HCEC 1CT (cell line): ENCODE data around the gene LRRC71.

Experiments used
- DNase-seq: peaks from one replicate; pipeline ENCODE4 v3.0.0-alpha.2; 2017

LRRC71 gene

DNA sequence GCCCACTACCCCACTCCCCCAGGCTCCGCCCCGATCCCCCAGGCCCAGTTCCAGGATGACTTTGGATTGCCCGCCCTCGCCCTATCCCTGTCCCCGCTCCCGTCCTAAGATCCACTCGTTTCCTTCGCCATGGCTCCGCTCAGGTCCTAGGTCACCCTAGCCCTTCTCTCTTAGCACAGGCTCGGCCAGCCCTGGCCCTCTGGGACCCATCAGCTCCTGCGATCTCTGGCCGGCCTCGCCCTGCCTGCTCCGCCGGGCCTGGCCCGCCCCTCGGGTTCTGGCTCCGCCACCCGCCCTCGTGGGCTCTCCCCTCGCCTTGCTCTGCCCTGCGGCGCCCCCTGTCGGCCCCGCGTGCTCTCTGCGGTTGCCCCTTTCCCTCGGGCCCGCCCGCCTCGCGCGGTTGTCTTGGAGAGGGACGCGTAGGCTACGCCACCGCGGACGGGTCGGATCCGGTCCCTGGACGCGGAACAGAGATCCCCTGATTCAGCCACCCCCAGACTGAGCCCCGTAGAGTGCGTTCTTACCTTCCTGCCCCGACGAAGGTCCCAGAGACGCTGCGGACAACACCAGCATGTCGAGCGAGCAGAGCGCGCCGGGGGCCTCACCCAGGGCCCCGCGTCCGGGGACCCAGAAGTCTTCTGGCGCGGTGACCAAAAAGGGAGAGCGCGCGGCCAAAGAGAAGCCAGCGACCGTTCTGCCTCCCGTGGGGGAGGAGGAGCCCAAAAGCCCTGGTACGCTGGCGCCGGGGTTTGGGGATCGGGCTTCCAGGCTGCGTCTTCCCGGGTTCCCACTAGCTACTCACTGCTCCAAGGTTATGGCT lies at the start of gene LRRC71:
LRRC71 (plus strand) TSS at position 400 of the 820 bp plus-strand sequence; CDS start at position 572, 172 bp downstream.
- peak; percentile 56 for DNase-seq

DNA sequence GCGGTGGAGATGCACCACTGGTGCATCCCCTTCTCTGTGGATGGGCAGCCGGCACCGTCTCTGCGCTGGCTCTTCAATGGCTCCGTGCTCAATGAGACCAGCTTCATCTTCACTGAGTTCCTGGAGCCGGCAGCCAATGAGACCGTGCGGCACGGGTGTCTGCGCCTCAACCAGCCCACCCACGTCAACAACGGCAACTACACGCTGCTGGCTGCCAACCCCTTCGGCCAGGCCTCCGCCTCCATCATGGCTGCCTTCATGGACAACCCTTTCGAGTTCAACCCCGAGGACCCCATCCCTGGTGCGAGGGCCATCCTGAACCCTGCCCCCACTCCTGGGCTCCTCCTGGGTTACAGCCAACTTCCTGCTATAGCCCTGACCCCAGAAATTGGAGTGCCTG lies 46.8 kb upstream of the LRRC71 start:
- no peak for DNase-seq

DNA sequence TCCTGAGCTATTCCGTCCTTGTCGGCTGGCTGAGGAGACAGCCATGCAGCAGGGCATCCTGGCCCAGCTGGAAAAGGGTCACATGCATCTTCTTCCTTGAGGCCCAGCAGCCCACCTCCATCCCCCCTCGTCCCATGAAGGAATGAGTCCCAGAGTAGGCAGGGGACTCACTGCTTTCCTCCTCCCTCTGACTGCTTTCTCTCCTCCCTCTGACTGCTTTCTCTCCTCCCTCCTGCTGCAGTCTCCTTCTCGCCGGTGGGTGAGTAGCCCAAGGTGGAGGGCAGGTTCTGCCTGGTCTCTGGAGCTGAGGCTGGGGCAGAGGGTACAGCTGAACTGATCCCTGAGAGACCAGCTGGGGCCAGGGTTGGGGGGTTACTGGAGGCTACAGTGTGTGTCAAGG lies 46.3 kb upstream of the LRRC71 start:
- DNase-seq: no peak

DNA sequence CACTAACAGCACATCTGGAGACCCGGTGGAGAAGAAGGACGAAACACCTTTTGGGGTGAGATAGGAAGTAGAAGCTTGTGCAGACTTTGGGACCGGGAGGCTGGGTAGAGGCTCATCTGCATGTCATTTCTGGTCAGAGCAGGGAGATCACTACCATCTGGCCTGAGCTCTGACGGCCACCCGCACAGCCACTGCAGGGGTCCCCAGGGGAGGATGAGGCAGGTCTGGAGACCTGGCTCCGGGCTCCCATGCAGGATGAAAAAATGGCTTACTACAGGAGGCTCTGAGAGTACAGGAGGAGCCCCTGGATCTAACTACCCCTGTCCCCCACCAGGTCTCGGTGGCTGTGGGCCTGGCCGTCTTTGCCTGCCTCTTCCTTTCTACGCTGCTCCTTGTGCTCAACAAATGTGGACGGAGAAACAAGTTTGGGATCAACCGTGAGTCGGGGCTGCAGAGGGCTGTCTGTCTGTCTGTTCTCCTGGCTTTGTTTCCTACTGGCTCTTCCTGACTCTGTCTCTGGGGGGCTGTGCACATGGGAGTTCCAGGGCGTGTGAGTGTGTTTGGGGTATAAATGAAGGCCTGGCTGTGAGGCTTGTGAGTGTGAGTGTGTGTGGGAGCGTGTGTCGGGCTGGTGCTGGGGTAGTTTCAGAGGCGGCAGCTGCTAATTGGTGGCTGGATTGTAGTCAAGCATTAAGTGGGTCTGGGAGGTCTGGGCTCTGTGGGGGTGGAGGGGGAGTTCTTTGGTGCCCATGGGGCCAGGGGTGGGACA lies 45.7 kb upstream of the LRRC71 start:
- no peak for DNase-seq

DNA sequence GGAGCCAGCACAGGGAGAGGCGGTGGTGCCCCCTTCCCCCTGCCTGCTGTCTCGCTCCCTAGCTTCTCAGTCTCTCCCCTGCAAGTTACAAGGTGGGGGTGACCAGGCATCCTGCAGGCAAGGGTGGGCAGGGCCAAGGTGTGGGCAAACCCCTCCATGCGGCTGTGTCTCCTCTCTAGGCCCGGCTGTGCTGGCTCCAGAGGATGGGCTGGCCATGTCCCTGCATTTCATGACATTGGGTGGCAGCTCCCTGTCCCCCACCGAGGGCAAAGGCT lies 45.2 kb upstream of the LRRC71 start:
- no peak for DNase-seq

DNA sequence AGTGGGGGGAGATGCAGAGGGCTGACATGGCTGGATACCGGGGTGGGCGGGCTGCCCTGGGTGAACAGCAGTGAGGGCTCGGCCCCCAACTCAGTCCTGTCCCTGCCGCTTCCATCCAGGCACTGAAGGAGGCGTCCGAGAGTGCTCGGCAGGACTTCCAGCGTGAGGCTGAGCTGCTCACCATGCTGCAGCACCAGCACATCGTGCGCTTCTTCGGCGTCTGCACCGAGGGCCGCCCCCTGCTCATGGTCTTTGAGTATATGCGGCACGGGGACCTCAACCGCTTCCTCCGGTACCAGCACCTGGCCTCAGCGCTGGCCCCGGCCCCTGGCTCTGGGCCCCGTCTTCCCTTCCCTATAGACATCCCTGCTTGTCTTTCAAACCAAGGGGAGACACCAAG lies 44.2 kb upstream of the LRRC71 start:
- no peak for DNase-seq

DNA sequence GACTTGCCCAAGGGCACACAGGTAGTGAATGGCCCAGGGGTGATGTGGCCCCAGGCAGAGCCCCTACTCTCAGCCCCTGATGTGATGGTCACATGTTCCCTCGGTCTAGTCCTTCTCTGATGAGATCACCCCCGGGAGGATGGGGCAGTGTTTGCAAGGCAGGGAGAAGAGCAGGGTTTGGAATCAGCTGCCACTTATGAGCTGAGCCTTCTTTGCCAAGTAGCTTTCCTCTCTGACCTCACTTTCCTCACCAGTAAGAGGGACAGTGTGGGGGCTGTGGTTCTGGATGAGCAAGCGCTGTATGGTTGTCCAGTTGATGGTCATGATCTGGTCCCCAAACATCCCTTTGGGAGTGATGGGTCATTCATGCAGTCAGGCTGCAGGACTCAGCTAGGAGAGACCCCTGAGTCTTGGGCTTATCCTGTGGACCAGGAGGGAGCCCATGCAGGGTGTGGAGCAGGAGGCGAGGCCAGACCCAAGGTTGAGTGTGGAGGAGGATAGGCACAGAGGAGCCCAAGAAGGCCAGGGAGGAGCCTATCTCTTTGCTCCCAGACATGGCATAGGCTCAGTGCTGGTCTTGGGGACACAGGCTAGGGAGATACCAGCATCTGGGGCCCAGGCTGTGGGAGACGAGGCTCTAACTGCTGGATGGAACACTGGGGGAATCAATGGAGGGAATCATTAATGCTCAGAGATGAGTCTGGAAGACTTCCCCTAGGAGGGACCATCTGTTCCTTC lies 42.8 kb upstream of the LRRC71 start:
- DNase-seq: no peak

DNA sequence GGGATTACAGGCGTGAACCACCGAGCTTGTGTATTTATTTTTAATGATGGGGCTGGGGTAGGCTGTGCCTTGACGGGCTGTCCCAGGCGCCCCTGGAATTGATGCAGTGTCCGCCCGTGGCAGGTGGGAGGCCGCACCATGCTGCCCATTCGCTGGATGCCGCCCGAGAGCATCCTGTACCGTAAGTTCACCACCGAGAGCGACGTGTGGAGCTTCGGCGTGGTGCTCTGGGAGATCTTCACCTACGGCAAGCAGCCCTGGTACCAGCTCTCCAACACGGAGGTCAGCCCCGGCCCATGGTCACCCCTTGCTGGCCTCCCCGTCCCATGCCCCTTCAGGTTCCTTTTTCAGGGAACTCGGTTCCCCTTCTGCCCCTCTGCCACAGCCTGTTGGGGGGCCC lies 40.6 kb upstream of the LRRC71 start:
- no peak for DNase-seq

DNA sequence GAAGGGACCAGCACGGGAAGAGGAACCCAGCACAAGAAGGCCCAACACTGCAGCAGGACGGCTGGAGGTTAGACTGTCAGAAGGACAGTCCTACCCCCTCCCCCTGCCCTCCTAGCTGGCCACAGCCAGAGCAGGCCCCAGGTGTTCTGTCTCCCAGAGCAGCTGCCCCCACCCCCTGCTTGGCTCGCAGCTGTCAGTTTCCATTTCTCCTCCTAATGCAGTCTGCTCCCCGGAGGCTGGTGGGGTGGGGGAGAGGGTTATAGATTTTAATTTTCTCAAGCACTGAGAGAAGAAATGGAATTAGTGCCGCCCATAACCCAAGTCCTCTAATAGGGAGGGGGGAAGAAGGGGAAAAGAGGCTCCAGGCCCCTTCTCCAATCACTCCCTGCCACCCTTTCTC lies 40.0 kb upstream of the LRRC71 start:
- no peak for DNase-seq

DNA sequence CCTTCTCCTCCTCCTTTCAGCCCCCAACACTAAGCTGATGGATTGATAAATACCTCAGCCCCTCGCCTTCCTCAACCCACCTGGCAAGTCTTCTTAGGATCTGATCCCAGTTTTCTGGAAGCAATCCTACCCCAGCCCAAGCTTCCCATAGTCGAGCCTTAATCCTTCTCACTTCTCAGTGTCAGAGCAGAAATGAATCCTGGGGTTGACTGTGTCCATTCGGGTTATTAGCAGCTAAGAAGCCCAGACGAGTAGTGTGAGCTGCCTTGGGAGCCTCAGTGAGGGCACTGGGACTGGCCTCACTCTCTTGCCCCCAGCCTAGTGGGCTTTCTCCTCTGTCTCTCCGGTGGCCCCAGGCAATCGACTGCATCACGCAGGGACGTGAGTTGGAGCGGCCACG lies 39.3 kb upstream of the LRRC71 start:
- DNase-seq: no peak

DNA sequence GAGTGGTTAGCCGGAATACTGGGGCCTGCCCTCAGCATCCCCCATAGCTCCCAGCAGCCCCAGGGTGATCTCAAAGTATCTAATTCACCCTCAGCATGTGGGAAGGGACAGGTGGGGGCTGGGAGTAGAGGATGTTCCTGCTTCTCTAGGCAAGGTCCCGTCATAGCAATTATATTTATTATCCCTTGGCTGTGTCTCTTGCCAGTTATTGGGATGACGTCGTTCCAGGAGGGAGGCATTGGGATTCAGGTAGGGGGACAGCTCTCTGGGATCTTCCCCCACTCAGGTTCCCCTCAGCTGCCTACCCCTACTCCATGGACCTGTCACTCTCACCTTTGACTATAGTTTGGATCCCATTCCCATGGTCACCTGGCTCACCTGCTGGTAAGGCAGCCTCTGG lies 38.8 kb upstream of the LRRC71 start:
- no peak for DNase-seq

DNA sequence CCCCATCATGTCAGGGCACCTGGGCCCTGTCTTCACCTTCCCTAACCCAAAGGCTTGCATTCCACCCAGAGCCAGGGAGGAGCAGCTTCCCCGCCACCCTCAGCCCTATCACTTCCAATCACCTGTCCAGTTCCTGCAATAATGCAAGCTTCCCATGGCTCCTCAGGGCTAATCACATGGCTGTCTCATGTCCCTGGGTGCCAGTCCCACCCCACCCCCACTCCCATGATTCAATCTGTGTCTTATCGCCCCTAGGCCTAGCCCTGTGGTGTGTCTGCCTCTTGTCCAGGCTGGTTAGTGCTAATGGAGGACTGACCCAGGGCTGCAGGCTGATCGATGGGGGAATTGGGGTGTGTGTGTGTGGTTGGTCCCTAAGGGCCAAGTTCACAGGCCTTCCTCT lies 37.9 kb upstream of the LRRC71 start:
- DNase-seq: no peak

DNA sequence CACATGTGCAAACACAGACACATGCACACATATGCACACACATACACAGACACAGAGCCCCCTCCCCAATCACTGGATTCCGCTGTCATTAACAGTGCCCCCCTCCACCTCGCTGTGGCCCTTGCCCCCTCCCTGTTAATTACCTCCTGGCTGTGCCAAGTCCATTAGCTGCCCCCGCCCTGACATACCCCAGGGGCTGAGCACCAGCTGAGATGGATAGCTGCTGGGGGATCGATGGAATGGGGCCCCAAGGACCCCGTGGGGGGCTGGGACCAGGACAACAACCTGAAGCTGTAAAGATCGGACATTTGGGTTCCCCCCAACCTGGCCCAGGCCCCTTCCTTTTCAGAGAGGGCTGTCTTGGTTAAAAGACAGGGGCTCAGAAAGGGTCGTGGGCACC lies 36.5 kb upstream of the LRRC71 start:
- no peak for DNase-seq

DNA sequence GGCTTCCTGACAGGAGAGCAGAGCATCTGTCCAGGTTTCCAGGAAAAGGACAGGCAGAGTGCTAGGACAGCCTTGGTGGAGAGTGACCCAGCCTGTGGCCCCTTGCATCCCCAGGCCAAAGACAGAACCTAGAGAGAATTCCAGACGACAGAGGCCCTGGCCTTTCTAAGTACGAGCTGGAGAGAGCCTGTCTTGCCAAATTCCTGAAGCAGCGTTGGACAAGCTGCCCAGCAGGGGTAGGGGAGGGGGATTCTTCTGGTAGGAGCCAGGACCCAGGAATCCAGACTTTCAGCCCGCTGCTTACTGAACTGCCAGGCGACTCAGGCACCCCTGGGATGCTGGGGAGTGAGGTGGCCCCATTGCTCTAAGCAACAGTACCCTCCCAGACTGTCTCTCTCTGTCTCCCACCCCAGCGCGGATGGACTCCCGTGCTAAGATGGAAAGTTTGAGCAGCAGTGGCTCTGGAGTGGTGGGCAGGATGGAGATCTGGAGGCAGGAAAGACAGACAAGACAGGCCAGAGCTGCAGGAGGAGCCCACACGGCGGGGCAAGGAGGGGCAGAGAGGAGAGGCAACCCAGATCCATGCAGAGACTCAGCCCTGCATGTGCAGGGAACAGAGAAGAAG lies 35.8 kb upstream of the LRRC71 start:
- no peak for DNase-seq

DNA sequence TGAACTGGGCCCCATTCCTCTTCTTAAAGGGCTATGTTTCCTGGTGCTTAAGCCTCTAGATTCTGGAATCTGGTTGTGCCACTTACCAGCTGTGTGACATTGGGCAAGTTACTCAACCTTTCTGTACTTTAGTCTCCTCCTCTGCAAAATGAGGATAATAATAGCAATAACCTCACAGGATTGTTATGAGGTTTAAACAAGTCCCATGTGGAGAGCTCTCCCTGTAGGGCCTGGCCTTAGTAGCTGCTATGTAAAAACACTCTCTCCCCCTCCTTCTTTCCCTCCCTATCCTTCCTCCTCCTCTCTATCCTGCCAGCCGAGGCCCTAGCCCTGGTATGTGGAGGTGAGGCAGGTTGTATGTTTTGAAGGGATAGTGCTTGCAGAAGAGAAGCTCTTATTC lies 35.1 kb upstream of the LRRC71 start:
- no peak for DNase-seq

DNA sequence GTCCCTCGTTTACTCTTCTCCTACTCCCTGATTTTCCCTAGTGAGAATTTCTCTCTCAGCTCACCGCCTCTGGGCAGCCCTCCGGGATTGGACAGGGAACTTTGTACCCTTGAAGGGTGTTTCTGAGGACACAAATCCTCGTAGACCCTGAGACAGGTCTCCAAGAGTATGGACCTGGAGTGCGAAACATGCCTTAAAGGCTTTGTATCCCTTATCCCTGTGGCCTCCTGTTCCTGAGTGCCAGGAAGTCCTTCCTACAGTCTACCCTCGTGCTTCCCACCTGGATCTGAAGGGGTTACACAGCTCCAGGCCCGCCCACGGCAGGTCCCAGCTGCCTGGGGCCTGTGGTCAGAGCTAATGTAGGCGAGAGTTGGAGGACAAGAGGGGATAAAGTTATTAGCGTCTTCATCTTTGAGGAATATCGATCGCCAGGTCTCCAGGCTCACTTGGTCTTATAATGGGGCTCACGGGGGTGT lies 34.5 kb upstream of the LRRC71 start:
- DNase-seq: no peak

DNA sequence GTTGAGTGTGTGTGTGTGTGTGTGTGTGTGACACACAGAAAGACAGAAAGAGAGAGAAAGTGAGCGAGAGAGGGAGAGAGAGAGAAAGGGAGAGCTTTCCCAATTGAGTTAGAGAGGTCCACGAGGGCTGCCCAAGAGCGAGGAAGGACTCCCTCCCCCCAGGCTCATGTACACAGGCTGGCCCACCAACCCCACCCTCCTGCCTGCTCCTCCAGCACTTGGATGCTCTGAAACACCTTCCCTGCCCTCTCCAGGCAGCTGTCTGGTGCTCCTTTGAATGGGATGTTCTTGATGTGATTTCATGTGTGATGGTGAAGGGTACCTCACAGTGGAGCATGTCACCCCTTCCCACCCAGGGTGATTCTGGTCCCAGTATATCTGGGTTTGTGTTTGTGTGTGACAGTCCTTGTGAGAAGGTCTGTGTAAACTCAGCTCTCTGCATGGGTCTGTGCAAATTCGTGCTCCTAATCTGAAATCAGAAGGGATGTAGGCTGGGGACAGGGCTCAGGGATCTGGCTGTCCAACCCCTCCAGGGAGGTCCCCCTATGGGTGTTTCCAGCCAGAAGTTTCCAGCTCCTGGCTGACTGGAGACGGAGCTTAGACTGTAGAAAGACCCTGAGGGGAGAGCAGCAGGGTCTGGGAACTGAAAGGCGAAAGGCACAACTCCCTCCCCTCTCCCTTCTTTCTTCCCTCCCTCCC lies 33.7 kb upstream of the LRRC71 start:
- no peak for DNase-seq

DNA sequence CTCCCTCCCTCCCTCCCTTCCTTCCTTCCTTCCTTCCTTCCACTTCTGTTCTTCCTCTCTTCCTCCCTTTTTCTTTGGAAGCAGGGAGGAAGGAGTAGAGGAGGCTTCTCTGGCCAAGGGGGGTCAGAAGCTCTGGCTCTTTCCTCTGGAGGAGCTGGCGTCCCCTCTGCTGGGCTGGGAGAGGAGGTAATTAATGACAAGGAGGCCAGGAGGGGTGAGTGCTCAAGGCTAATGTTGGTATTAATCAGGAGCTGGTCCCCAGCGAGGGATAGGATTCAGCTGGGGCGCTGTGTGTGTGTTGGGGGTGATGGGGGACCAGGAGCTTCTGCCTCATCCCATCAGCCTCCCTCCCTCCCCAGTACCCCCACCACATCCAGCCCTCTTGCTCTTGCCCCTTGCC lies 33.1 kb upstream of the LRRC71 start:
- DNase-seq: no peak

DNA sequence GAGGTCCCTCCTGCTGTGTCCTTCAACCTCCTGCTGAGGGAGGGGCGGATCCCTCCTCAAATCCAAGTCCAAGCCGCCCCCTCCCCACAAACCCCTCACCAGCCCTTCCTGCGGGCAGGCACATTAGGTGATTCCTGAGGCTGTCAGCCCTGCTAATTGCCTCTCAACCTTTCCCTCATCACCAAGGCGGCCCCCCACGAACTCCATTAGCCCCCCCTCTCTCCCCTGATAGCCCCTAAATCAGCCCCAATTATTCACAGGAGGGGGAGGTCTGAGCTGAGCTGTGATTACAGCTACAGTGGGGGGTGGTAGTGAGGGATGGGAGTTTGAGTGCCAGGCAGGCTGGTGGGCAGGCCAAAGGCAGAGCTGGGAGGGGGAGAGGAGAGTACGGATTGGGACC lies 32.7 kb upstream of the LRRC71 start:
- DNase-seq: no peak

DNA sequence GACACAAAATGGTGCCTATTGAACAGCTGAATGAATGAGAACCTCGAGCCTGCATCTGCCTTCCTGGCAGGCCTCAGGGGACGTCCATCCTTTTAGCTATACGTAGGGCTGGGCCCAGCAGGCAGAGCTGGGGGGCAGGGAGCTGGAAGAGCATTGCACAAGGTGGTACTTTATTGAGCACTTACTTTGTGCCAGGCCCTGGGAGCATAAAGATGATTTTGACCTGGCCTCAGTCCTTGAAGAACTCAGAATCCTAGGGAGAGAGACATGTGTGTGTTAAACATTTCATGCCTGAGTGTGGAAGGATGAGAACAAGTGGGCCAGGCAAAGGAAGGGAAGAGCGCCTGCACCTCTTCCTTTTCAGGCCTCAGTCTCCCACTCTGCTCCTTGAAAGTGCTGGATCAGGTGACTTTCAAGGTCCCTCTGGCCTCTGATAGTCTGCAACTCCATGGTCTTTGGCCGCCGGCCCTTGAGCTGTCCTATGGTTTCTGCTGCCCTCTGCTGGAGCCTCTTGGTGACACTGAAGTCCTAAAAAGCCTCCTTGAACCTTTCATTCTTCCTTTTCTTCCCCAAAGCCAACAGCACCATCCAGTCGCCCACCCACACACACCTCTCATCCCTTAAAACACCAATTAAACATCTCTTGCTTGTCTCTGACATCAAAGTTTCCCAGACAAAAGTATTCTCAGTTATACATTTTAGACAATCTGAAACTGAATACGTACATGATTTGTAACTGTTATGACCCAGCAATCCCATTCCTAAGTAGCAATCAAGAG lies 30.4 kb upstream of the LRRC71 start:
- peak; percentile 72 for DNase-seq

DNA sequence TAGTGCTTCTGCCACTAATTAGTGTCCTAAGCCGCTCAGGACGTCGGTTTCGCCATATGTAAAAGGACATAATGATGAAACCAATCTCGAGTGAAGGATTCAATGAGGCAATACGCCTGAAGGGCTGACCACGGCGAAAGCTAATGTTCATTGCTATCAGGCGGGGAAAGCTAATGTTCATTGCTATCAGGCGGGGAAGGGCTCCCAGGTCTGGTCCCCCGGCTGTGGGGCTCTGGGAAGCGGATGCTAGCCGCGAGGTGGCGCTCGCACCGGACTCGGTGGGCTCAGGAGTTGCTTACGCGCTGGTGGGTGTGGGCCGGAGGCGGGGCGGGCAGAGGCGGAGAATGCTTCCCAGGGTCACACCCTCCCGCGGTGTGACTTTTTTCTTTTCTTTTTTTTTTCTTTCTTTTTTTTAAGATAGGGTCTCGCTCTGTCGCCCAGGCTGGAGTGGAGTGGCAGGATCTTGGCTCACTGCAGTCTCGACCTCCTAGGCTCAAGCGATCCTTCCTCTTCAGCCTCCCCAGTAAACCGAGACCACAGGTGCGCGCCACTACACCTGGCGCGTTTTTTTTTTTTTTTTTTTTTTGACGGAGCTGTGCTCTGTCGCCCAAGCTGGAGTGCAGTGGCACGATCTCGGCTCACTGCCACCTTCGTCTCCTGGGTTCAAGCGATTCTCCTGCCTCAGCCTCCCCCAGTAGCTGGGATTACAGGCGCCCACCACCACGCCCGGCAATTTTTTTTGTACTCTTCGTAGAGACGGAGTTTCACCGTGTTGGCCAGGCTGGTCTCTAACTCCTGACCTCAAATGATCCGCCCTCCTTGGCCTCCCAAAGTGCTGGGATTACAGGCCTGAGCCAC lies 28.0 kb upstream of the LRRC71 start:
- peak; percentile 76 for DNase-seq
